ENCODE data around the gene NRG2. TPM values are rescaled to one million over a fixed set of nuclear protein-coding genes. Genes with fewer than 3 reads are reported as not detected.

NRG2 gene
- total and polyA plus RNA-seq, 7 experiments from 2014 or later: 0.05 to 0.22 (median 0.12) TPM; not detected in 3

DNA sequence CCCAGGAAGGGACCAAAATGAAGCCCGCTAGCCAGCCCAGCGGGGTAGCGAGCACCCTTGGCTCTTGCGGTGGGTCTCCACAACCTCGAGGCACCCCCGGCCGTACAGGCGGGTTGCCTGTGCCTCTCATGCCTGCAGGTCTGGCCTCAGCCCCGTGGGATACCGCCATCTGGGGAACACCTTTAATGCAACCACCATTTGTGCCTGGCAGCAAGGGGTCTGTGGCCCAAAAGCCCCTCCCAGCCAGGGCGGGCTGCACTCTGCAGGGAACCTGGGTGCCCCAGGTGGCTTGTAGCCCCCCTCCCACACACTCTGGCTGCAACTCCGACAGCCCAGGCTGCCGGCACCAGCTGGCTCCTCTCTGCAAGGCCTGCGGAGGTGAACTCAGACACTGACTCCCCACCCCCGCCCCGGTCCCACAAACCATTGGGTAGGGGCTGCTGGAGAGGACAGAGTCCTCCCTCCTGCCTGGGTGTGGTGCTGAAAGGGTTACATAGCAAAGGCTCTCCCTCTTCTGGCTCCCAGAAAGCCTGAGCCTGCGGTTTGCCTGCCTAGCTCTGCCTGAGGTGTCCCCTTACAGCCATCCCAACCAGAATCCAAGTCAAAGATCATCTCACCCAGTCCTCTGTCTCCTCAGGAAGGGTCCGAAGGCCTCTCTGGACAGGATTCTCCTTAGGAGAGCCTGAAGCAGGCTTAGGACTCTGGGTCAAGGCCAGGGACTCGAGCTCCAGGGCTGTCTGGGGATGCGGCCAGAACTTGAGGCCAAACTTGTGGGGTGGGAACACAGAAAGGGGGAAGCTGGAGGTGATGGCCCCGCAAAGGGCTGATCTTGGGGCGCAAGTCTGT lies 138.1 kb downstream of the NRG2 start:
- Mint-ChIP-seq H3K27ac (no peak overlapping the region), H3K27me3 (peaks cover 19 to 32% (median 26%) of the 10 kb centered on the region in 5 donors), H3K4me3 (peak overlapping the region in 4 of 10 donors; percentile 10 to 74 (median 22)), H3K4me1 (peaks cover 0 to 7% (median 5%) of the 10 kb centered on the region in 7 donors), H3K9me3 (no peaks in the 10 kb centered on the region), H3K36me3 (no peaks in the 10 kb centered on the region)
- ChIA-PET POLR2A (no interaction called here), CTCF (interaction anchor here (0.6 kb wide), 1 partner anchor 124 kb away, joined by 4 read pairs; no protein-coding TSS in a partner anchor)
- intact Hi-C loops (cut with micrococcal nuclease): no loop called here
- no peak overlapping the region for H3K27ac ChIP-seq (ENCODE audit: low read depth, low read length)
- ATAC-seq (no peak), DNase-seq (no peak)
- H3K4me1 ChIP-seq (ENCODE audit: control insufficient read depth in 2 of 2, insufficient read depth in 2 of 2, low read length in 2 of 2): no peaks in the 10 kb centered on the region
- H3K4me3 ChIP-seq (ENCODE audit: low read length): no peak overlapping the region
- H3K36me3 ChIP-seq (ENCODE audit: control insufficient read depth in 2 of 3, insufficient read depth in 3 of 3, low read length in 3 of 3): no peaks in the 10 kb centered on the region
- no peaks in the 10 kb centered on the region for H3K9me3 ChIP-seq (ENCODE audit: control insufficient read depth in 2 of 3, low read length in 3 of 3)
- peaks cover 0 to 4% of the 10 kb centered on the region in 2 donors for H3K27me3 ChIP-seq (ENCODE audit: control insufficient read depth in 2 of 2, insufficient read depth in 2 of 2, low read length in 2 of 2)

GRCh38 chr5:139904566-139904815 lies 138.6 kb downstream of the NRG2 start:
- no peaks in the 10 kb centered on the region for H3K36me3 Mint-ChIP-seq
- H3K27me3 Mint-ChIP-seq: peaks cover 23 to 35% (median 30%) of the 10 kb centered on the region in 5 donors
- intact Hi-C loops (cut with micrococcal nuclease): no loop called here
- POLR2A ChIA-PET: no interaction called here
- H3K4me1 Mint-ChIP-seq: peaks cover 0 to 7% (median 5%) of the 10 kb centered on the region in 7 donors
- peak overlapping the region in 1 of 10 donors; percentile 74 for H3K4me3 Mint-ChIP-seq
- no peaks in the 10 kb centered on the region for H3K9me3 ChIP-seq (ENCODE audit: control insufficient read depth in 2 of 3, low read length in 3 of 3)
- no peak overlapping the region for H3K27ac ChIP-seq (ENCODE audit: low read depth, low read length)
- H3K4me1 ChIP-seq (ENCODE audit: control insufficient read depth in 2 of 2, insufficient read depth in 2 of 2, low read length in 2 of 2): no peaks in the 10 kb centered on the region
- no peak for DNase-seq
- no peak overlapping the region for H3K4me3 ChIP-seq (ENCODE audit: low read length)
- peaks cover 0 to 4% of the 10 kb centered on the region in 2 donors for H3K27me3 ChIP-seq (ENCODE audit: control insufficient read depth in 2 of 2, insufficient read depth in 2 of 2, low read length in 2 of 2)
- H3K36me3 ChIP-seq (ENCODE audit: control insufficient read depth in 2 of 3, insufficient read depth in 3 of 3, low read length in 3 of 3): no peaks in the 10 kb centered on the region
- ATAC-seq: no peak
- H3K27ac Mint-ChIP-seq: no peak overlapping the region
- H3K9me3 Mint-ChIP-seq: no peaks in the 10 kb centered on the region
- CTCF ChIA-PET: no interaction called here

- Histone ChIP-seq H3K36me3 (ENCODE audit: control insufficient read depth in 2 of 3, insufficient read depth in 3 of 3, low read length in 3 of 3) (no peaks in the 10 kb centered on the region), H3K27me3 (ENCODE audit: control insufficient read depth in 2 of 2, insufficient read depth in 2 of 2, low read length in 2 of 2) (peaks cover 0 to 4% of the 10 kb centered on the region in 2 donors), H3K4me3 (ENCODE audit: low read length) (no peak overlapping the region), H3K27ac (ENCODE audit: low read depth, low read length) (no peak overlapping the region), H3K9me3 (ENCODE audit: control insufficient read depth in 2 of 3, low read length in 3 of 3) (no peaks in the 10 kb centered on the region), H3K4me1 (ENCODE audit: control insufficient read depth in 2 of 2, insufficient read depth in 2 of 2, low read length in 2 of 2) (no peaks in the 10 kb centered on the region)
- H3K27ac Mint-ChIP-seq: no peak overlapping the region
- peaks cover 0 to 7% (median 5%) of the 10 kb centered on the region in 7 donors for H3K4me1 Mint-ChIP-seq
- no peaks in the 10 kb centered on the region for H3K36me3 Mint-ChIP-seq
- no peaks in the 10 kb centered on the region for H3K9me3 Mint-ChIP-seq
- no peak for DNase-seq
- peaks cover 24 to 35% (median 30%) of the 10 kb centered on the region in 5 donors for H3K27me3 Mint-ChIP-seq
- intact Hi-C loops (cut with micrococcal nuclease): no loop called here
- CTCF ChIA-PET: no interaction called here
- ATAC-seq: peak; percentile 37
- POLR2A ChIA-PET: no interaction called here
- H3K4me3 Mint-ChIP-seq: peak overlapping the region in 8 of 10 donors; percentile 39 to 74 (median 64)
These were observed 139.1 kb downstream of the NRG2 start for GRCh38 chr5:139903795-139904565.

DNA sequence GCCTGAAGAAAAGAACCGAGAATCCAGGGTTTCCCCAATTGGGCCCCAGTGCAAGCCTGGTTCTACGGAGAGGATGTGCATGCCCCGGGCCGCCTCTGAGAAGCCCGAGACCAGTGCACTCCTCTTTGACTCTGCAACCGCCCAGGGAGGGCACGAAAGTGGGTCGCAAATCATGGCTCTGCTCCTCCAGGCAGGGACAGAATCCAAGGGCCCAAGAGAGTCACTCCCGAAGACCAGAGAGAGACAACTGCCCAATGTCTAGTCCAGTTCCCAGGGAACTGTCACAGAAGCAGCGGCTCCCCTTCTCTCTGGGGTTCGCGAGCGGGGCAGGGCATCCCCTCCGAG lies 139.7 kb downstream of the NRG2 start:
- ChIA-PET POLR2A (no interaction called here), CTCF (no interaction called here)
- H3K36me3 ChIP-seq (ENCODE audit: control insufficient read depth in 2 of 3, insufficient read depth in 3 of 3, low read length in 3 of 3): no peaks in the 10 kb centered on the region
- DNase-seq (no peak), ATAC-seq (no peak)
- H3K27ac ChIP-seq (ENCODE audit: low read depth, low read length): no peak overlapping the region
- no peaks in the 10 kb centered on the region for H3K9me3 ChIP-seq (ENCODE audit: control insufficient read depth in 2 of 3, low read length in 3 of 3)
- peaks cover 0 to 7% (median 5%) of the 10 kb centered on the region in 7 donors for H3K4me1 Mint-ChIP-seq
- H3K27me3 Mint-ChIP-seq: peaks cover 29 to 35% (median 31%) of the 10 kb centered on the region in 5 donors
- no peaks in the 10 kb centered on the region for H3K9me3 Mint-ChIP-seq
- H3K36me3 Mint-ChIP-seq: no peaks in the 10 kb centered on the region
- H3K4me3 Mint-ChIP-seq: peak overlapping the region in 8 of 10 donors; percentile 39 to 74 (median 64)
- no peaks in the 10 kb centered on the region for H3K4me1 ChIP-seq (ENCODE audit: control insufficient read depth in 2 of 2, insufficient read depth in 2 of 2, low read length in 2 of 2)
- intact Hi-C loops (cut with micrococcal nuclease): no loop called here
- H3K4me3 ChIP-seq (ENCODE audit: low read length): no peak overlapping the region
- peaks cover 0 to 4% of the 10 kb centered on the region in 2 donors for H3K27me3 ChIP-seq (ENCODE audit: control insufficient read depth in 2 of 2, insufficient read depth in 2 of 2, low read length in 2 of 2)
- H3K27ac Mint-ChIP-seq: no peak overlapping the region

DNA sequence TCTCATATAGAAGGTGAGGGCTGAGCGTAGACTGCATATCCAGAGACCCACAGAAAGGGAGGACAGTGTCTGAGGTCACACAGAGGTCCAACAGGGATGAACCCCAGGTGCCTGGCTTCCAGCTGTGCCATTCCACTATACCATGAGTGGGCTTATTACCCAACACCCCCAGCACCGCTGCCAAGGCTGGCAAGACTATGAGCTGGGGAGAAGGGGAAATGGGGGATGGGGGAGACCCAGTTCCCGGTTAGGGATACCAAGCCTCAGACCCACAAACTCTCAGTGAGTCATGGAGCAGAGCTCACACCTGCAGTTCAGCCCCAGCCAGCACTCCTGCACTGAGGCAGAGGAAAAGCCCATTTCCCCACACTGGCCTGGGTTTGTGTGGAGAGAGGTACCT lies 141.1 kb downstream of the NRG2 start:
- DNase-seq: no peak
- H3K27me3 ChIP-seq (ENCODE audit: control insufficient read depth in 2 of 2, insufficient read depth in 2 of 2, low read length in 2 of 2): peaks cover 0 to 4% of the 10 kb centered on the region in 2 donors
- H3K27ac ChIP-seq (ENCODE audit: low read depth, low read length): no peak overlapping the region

GRCh38 chr5:139901251-139901575 lies 141.9 kb downstream of the NRG2 start:
- ATAC-seq (no peak), DNase-seq (no peak)
- Mint-ChIP-seq H3K27me3 (peaks cover 30 to 43% (median 33%) of the 10 kb centered on the region in 5 donors), H3K4me3 (no peak overlapping the region), H3K4me1 (peaks cover 0 to 7% (median 5%) of the 10 kb centered on the region in 7 donors), H3K36me3 (no peaks in the 10 kb centered on the region), H3K9me3 (no peaks in the 10 kb centered on the region), H3K27ac (no peak overlapping the region)
- H3K9me3 ChIP-seq (ENCODE audit: control insufficient read depth in 2 of 3, low read length in 3 of 3): no peaks in the 10 kb centered on the region
- H3K27me3 ChIP-seq (ENCODE audit: control insufficient read depth in 2 of 2, insufficient read depth in 2 of 2, low read length in 2 of 2): peaks cover 0 to 4% of the 10 kb centered on the region in 2 donors
- H3K36me3 ChIP-seq (ENCODE audit: control insufficient read depth in 2 of 3, insufficient read depth in 3 of 3, low read length in 3 of 3): no peaks in the 10 kb centered on the region
- intact Hi-C loops (cut with micrococcal nuclease): no loop called here
- H3K27ac ChIP-seq (ENCODE audit: low read depth, low read length): no peak overlapping the region
- CTCF ChIA-PET: no interaction called here
- POLR2A ChIA-PET: no interaction called here
- no peaks in the 10 kb centered on the region for H3K4me1 ChIP-seq (ENCODE audit: control insufficient read depth in 2 of 2, insufficient read depth in 2 of 2, low read length in 2 of 2)
- H3K4me3 ChIP-seq (ENCODE audit: low read length): no peak overlapping the region

More for the DNA sequence above, 141.1 kb downstream of the NRG2 start:
- Mint-ChIP-seq H3K9me3 (no peaks in the 10 kb centered on the region), H3K36me3 (no peaks in the 10 kb centered on the region), H3K4me3 (no peak overlapping the region), H3K27ac (no peak overlapping the region), H3K4me1 (peaks cover 0 to 7% (median 5%) of the 10 kb centered on the region in 7 donors), H3K27me3 (peaks cover 30 to 38% (median 31%) of the 10 kb centered on the region in 5 donors)
- CTCF ChIA-PET: interaction anchor here (0.6 kb wide), 1 partner anchor 13 kb away, joined by 4 read pairs; no protein-coding TSS in a partner anchor
- H3K4me1 ChIP-seq (ENCODE audit: control insufficient read depth in 2 of 2, insufficient read depth in 2 of 2, low read length in 2 of 2): no peaks in the 10 kb centered on the region
- intact Hi-C loops (cut with micrococcal nuclease): no loop called here
- no peak for ATAC-seq
- POLR2A ChIA-PET: no interaction called here
- no peaks in the 10 kb centered on the region for H3K36me3 ChIP-seq (ENCODE audit: control insufficient read depth in 2 of 3, insufficient read depth in 3 of 3, low read length in 3 of 3)
- no peak overlapping the region for H3K4me3 ChIP-seq (ENCODE audit: low read length)
- H3K9me3 ChIP-seq (ENCODE audit: control insufficient read depth in 2 of 3, low read length in 3 of 3): no peaks in the 10 kb centered on the region
